SK-N-SH (cell line): Measurements from ENCODE around the gene ATP2B2. TPM values are rescaled to one million over a fixed set of nuclear protein-coding genes. Genes with fewer than 3 reads are reported as not detected.

Experiments
- CTCF ChIA-PET: fragments of 300-600, 350-600 bp; formaldehyde crosslinking; extraction: SDS; loops from one replicate; lab custom pipeline; 2021; lab: Yijun Ruan, JAX
- POLR2A ChIA-PET: fragments of 350-600 bp; sonication (Branson Sonifier 250); formaldehyde crosslinking; extraction: SDS; loops from one replicate; lab custom pipeline; 2020; ENCODE audit warnings: antibody characterized with exemption, inconsistent platforms; lab: Yijun Ruan, JAX
- DNase-seq: peaks from one replicate; pipeline ENCODE4 v3.0.0; 2012
- H2AFZ ChIP-seq: fragments of 200-600 bp; sonication (generic); 2 replicates; pipeline ENCODE4 v1.8.1; 2016; ENCODE audit warnings: antibody characterized with exemption, mild to moderate bottlenecking, low read depth
- H3F3A ChIP-seq: fragments of 200-600 bp; sonication (generic); replicated peaks from 2 replicates; pipeline ENCODE3; 2016; ENCODE audit warnings: antibody characterized with exemption, mild to moderate bottlenecking; ENCODE audit not compliant: insufficient read depth
- H3K27ac ChIP-seq, 2 experiments: fragments of 200-500 bp in 1 of 2; fragments of 200-600 bp in 1 of 2; sonication (Bioruptor generic) in 1 of 2; sonication (generic), shearing (Covaris generic) in 1 of 2; 2 replicates each; pipeline versions ENCODE4 v1.5.1 to v1.6.1; 2014 to 2016; ENCODE audit warnings: low read depth in 2 of 2, inconsistent platforms in 1 of 2, low read length in 1 of 2, mild to moderate bottlenecking in 1 of 2, mixed read lengths in 1 of 2
- H3K27me3 ChIP-seq: fragments of 200-600 bp; sonication (generic), shearing (Covaris generic); 2 replicates; pipeline ENCODE4 v1.6.1; 2016; ENCODE audit warnings: mixed run types; ENCODE audit not compliant: insufficient read depth
- H3K36me3 ChIP-seq, 2 experiments: fragments of 200-500 bp in 1 of 2; fragments of 200-600 bp in 1 of 2; sonication (Bioruptor generic) in 1 of 2; sonication (generic) in 1 of 2; replicated peaks in 1 of 2; 2 replicates each; pipeline versions ENCODE3 to v1.5.1; 2014 to 2016; ENCODE audit warnings: low read length in 1 of 2, mild to moderate bottlenecking in 1 of 2; ENCODE audit not compliant: insufficient read depth in 2 of 2, control insufficient read depth in 1 of 2
- H3K4me1 ChIP-seq, 2 experiments: fragments of 200-500 bp in 1 of 2; fragments of 200-600 bp in 1 of 2; sonication (Bioruptor generic) in 1 of 2; sonication (generic), shearing (Covaris generic) in 1 of 2; 2 replicates each; pipeline versions ENCODE4 v1.5.1 to v1.6.1; 2014 to 2016; ENCODE audit warnings: low read depth in 1 of 2, low read length in 1 of 2, mixed run types in 1 of 2; ENCODE audit not compliant: insufficient read depth in 2 of 2, control insufficient read depth in 1 of 2
- H3K4me2 ChIP-seq: fragments of 200-600 bp; sonication (generic), shearing (Covaris generic); 2 replicates; pipeline ENCODE4 v1.6.1; 2017; ENCODE audit warnings: mixed run types
- H3K4me3 ChIP-seq, 2 experiments: fragments of 200-500 bp in 1 of 2; fragments of 200-600 bp in 1 of 2; sonication (Bioruptor generic) in 1 of 2; sonication (generic), shearing (Covaris generic) in 1 of 2; 2 replicates each; pipeline versions ENCODE4 v1.5.1 to v1.8.1; 2014 to 2016; ENCODE audit warnings: low read depth in 2 of 2, inconsistent platforms in 1 of 2, low read length in 1 of 2, mild to moderate bottlenecking in 1 of 2, mixed read lengths in 1 of 2, moderate library complexity in 1 of 2
- H3K79me2 ChIP-seq: fragments of 200-600 bp; sonication (generic); 2 replicates; pipeline ENCODE4 v1.8.1; 2017; ENCODE audit warnings: mild to moderate bottlenecking; ENCODE audit not compliant: insufficient read depth
- H3K9ac ChIP-seq: fragments of 200-600 bp; sonication (generic); 2 replicates; pipeline ENCODE4 v1.6.1; 2017; ENCODE audit warnings: mixed run types
- H3K9me2 ChIP-seq: fragments of 200-600 bp; sonication (generic); 2 replicates; pipeline ENCODE4 v1.6.1; 2017; ENCODE audit warnings: mixed run types
- H3K9me3 ChIP-seq: fragments of 200-600 bp; sonication (generic); 2 replicates; pipeline ENCODE4 v1.6.1; 2017; ENCODE audit warnings: mixed run types, mild to moderate bottlenecking, moderate library complexity
- H4K20me1 ChIP-seq: fragments of 200-600 bp; sonication (generic); 2 replicates; pipeline ENCODE4 v1.6.1; 2017; ENCODE audit warnings: mild to moderate bottlenecking, mixed run types; ENCODE audit not compliant: insufficient read depth
- EP300 ChIP-seq, 2 experiments: IDR thresholded peaks; 2 replicates each; pipeline versions ENCODE4 v1.4.0 to v1.6.1; 2012; ENCODE audit warnings: borderline replicate concordance in 1 of 2, low read depth in 1 of 2, low read length in 1 of 2
- IRF3 ChIP-seq: fragments of 150-350 bp; IDR thresholded peaks from 2 replicates; pipeline ENCODE4 v1.6.1; 2016; ENCODE audit warnings: mild to moderate bottlenecking, low read depth, low read length
- MXI1 ChIP-seq: IDR thresholded peaks from 2 replicates; pipeline ENCODE4 v1.6.1; 2012; ENCODE audit warnings: mild to moderate bottlenecking, low read depth, low read length, improper control_type of control experiment
- NRF1 ChIP-seq: IDR thresholded peaks from 2 replicates; pipeline ENCODE4 v1.6.1; 2012; ENCODE audit warnings: low read depth, mild to moderate bottlenecking, low read length
- REST ChIP-seq: IDR thresholded peaks from 2 replicates; pipeline ENCODE4 v1.6.1; 2012; ENCODE audit warnings: mild to moderate bottlenecking, low read depth, low read length, moderate library complexity
- RFX5 ChIP-seq: IDR thresholded peaks from 2 replicates; pipeline ENCODE4 v1.6.1; 2012; ENCODE audit warnings: mild to moderate bottlenecking, improper control_type of control experiment, low read length
- SIN3A ChIP-seq: IDR thresholded peaks from 2 replicates; pipeline ENCODE4 v1.6.1; 2012; ENCODE audit warnings: low read depth, mild to moderate bottlenecking, low read length, moderate library complexity, borderline replicate concordance
- USF1 ChIP-seq: IDR thresholded peaks from 2 replicates; pipeline ENCODE4 v1.4.0; 2012; ENCODE audit warnings: low read depth, borderline replicate concordance
- USF2 ChIP-seq: fragments of 150-350 bp; IDR thresholded peaks from 2 replicates; pipeline ENCODE4 v1.6.1; 2017; ENCODE audit warnings: antibody characterized with exemption, low read length, low read depth, borderline replicate concordance
- ZBTB33 ChIP-seq: IDR thresholded peaks from 2 replicates; pipeline ENCODE4 v1.4.0; 2012; ENCODE audit warnings: low read depth, borderline replicate concordance
- WGBS: methylation state at CpG from one replicate; pipeline ENCODE4 v1.1.6; 2017; ENCODE audit warnings: low lambda C conversion rate; 5-methylcytosine and 5-hydroxymethylcytosine counted together
- polyA plus RNA-seq, 3 experiments: library from polyadenylated mRNA; depleted of rRNA; stranded (reverse); fragments of >200 nt; gene quantifications; 2 replicates each; pipeline ENCODE4 v1.2.3, GENCODE V29; 2012

ATP2B2 gene
- polyA plus RNA-seq, 1 of the 3 experiments (the other 2 are of a cell fraction) = 0.15 TPM

GRCh38 chr3:10410383-10411002 lies 94.9 kb downstream of the ATP2B2 start:
- no peak overlapping the region for H3K4me2 ChIP-seq
- CTCF ChIA-PET = interaction anchor here (2.2 kb wide), 1 partner anchor 328 kb away, joined by 10 read pairs; no protein-coding TSS in a partner anchor

More at GRCh38 chr3:10410383-10411002, 94.9 kb downstream of the ATP2B2 start:
- TF ChIP-seq USF1 (no peak), ZBTB33 (no peak), EP300 (IDR thresholded peaks at IDR 0.05; ENCODE audit: borderline replicate concordance in 1 of 2, low read depth in 1 of 2, low read length in 1 of 2) (no peak), NRF1 (no peak), MXI1 (no peak), IRF3 (no peak), SIN3A (no peak), RFX5 (no peak), REST (no peak), USF2 (no peak)
- TF ChIP-seq, all 33 proteins: peak for 0
- Histone ChIP-seq H2AFZ (no peak overlapping the region), H3K4me1 (no peaks in the 10 kb centered on the region), H3K4me3 (no peak overlapping the region), H3K9me2 (no peaks in the 10 kb centered on the region), H3K36me3 (no peaks in the 10 kb centered on the region), H3K9me3 (no peaks in the 10 kb centered on the region), H3K27ac (no peak overlapping the region), H3F3A (no peaks in the 10 kb centered on the region), H3K9ac (no peak overlapping the region), H3K27me3 (no peaks in the 10 kb centered on the region), H4K20me1 (no peaks in the 10 kb centered on the region), H3K79me2 (no peaks in the 10 kb centered on the region)
- WGBS = 55% methylated on average over 16 of the region's 21 CpGs
- no peak for DNase-seq
- POLR2A ChIA-PET = no interaction called here
